Measurements from ENCODE around the gene POLR2H.

DNA sequence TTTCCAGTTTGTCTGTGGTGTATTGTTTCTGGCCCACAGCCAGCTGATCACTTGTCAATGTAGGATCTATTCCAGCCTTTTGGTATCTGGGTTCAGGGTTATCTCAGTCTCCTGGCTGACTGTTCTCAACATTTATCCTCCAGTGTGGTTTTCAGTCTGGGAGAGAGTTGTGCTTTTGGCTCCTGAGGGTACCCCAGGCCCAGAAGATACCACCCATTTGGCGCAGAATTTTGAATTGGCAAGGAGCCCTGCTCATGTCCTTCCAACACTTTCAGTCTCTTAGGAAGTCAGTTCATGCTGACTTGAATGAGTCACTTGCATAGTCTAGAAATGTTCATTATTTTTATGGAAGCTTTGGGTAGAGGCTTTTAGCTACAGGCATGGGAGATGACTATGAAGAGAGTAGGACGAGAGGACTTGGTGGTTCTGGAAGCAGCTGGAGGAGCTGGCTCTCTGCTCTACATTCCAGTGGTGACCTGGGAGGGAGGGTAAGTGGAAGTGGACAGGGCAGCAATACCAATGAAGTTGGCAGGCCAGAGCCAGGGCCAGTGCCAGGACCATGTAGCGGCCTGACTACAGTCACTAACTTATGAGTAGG lies 7.2 kb downstream of the POLR2H start:
- TF ChIP-seq, protein P1, sequence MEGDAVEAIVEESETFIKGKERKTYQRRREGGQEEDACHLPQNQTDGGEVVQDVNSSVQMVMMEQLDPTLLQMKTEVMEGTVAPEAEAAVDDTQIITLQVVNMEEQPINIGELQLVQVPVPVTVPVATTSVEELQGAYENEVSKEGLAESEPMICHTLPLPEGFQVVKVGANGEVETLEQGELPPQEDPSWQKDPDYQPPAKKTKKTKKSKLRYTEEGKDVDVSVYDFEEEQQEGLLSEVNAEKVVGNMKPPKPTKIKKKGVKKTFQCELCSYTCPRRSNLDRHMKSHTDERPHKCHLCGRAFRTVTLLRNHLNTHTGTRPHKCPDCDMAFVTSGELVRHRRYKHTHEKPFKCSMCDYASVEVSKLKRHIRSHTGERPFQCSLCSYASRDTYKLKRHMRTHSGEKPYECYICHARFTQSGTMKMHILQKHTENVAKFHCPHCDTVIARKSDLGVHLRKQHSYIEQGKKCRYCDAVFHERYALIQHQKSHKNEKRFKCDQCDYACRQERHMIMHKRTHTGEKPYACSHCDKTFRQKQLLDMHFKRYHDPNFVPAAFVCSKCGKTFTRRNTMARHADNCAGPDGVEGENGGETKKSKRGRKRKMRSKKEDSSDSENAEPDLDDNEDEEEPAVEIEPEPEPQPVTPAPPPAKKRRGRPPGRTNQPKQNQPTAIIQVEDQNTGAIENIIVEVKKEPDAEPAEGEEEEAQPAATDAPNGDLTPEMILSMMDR (IDR thresholded peaks at IDR 0.05; ENCODE audit: borderline replicate concordance, extremely low read depth, low read length, poor library complexity, severe bottlenecking) = no peak
- TF ChIP-seq EZH2 (IDR thresholded peaks at IDR 0.05; ENCODE audit: borderline replicate concordance, low read depth, low read length, severe bottlenecking) = no peak

Data from DND-41 (cell line).